Measurements from ENCODE around the gene HDAC5. TPM values are rescaled to one million over a fixed set of nuclear protein-coding genes. Genes with fewer than 3 reads are reported as not detected.

Gene HDAC5
- polyA plus RNA-seq, 1 of the 3 experiments (the other 2 are of a cell fraction), result 19.0 TPM

DNA sequence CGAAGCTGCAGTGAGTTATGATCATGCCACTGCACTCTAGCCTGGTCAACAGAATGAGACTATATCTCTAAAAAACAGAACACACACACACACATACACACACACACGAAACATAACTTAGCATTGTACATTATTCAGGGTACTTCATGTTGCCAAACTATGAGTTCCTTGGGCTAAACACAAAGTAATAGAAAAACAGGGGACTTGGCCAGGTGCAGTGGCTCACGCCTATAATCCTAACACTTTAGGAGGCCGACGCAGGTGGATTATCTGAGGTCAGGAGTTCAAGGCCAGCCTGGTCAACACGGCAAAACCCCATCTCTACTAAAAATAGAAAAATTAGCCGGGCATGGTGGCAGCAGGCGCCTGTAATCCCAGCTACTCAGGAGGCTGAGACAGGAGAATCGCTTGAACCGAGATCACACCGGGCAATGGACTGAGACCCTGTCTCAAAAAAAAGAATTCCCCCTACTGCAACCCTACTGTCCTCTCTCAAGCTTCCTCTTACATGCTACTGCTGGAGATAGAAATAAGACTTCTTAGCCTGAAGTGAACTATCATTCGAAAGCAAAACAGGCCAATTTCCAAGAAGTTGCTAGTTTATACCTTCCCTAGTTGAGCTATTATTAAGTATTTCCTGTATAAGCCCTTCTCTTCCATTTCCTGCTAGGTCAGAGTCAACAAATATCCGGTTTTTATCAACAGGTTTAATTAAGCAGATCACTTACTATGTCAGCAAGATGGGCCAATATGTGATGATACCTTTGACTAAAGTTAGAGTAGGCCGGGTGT is 64.1 kb downstream of the HDAC5 start:
- peaks cover 18% of the 10 kb centered on the region for H3F3A ChIP-seq (replicated peaks; ENCODE audit: insufficient read depth)
- peaks cover 29% of the 10 kb centered on the region for H4K20me1 ChIP-seq (ENCODE audit: insufficient read depth)
- no peak overlapping the region for H2AFZ ChIP-seq (ENCODE audit: low read depth)
- POLR2A ChIA-PET, result no interaction called here
- TF ChIP-seq NFIC (IDR thresholded peaks at IDR 0.05; ENCODE audit: borderline replicate concordance) (no peak), ELF1 (IDR thresholded peaks at IDR 0.05) (no peak), TAF1 (IDR thresholded peaks at IDR 0.05; ENCODE audit: borderline replicate concordance, low read depth, low read length) (no peak), JUND (IDR thresholded peaks at IDR 0.05) (no peak), RXRA (IDR thresholded peaks at IDR 0.05; ENCODE audit: borderline replicate concordance, low read depth) (no peak), RAD21 (IDR thresholded peaks at IDR 0.05; ENCODE audit: low read length) (no peak)
- no peak overlapping the region for H3K4me2 ChIP-seq
- H3K9ac ChIP-seq, result no peak overlapping the region
- H3K27ac ChIP-seq (ENCODE audit: low read depth in 2 of 2, low read length in 1 of 2), result no peak overlapping the region
- no peak for DNase-seq
- WGBS (ENCODE audit: low lambda C conversion rate), result 92% methylated on average over 14 of the region's 14 CpGs
- no peaks in the 10 kb centered on the region for H3K27me3 ChIP-seq (ENCODE audit: insufficient read depth)
- H3K79me2 ChIP-seq (ENCODE audit: insufficient read depth), result peaks cover 99% of the 10 kb centered on the region
- H3K9me2 ChIP-seq, result no peaks in the 10 kb centered on the region
- H3K4me1 ChIP-seq (ENCODE audit: control insufficient read depth in 1 of 2, insufficient read depth in 2 of 2, low read depth in 1 of 2, low read length in 1 of 2), result 0 out of 4 replicates have a peak, but pooled peaks cover 0 to 7% of the 10 kb centered on the region in 2 experiments
- CTCF ChIA-PET, result interaction anchor here (1.2 to 3.4 kb wide), 3 partner anchors 18 to 149 kb away, joined by 3 to 15 read pairs (median 7); no protein-coding TSS in a partner anchor
- no peaks in the 10 kb centered on the region for H3K9me3 ChIP-seq
- H3K36me3 ChIP-seq (replicated peaks in 1 of 2; ENCODE audit: control insufficient read depth in 1 of 2, insufficient read depth in 2 of 2, low read length in 1 of 2), result peaks cover 16 to 54% of the 10 kb centered on the region in 2 experiments
- H3K4me3 ChIP-seq (ENCODE audit: low read depth in 2 of 2, low read length in 1 of 2), result no peak overlapping the region

DNA sequence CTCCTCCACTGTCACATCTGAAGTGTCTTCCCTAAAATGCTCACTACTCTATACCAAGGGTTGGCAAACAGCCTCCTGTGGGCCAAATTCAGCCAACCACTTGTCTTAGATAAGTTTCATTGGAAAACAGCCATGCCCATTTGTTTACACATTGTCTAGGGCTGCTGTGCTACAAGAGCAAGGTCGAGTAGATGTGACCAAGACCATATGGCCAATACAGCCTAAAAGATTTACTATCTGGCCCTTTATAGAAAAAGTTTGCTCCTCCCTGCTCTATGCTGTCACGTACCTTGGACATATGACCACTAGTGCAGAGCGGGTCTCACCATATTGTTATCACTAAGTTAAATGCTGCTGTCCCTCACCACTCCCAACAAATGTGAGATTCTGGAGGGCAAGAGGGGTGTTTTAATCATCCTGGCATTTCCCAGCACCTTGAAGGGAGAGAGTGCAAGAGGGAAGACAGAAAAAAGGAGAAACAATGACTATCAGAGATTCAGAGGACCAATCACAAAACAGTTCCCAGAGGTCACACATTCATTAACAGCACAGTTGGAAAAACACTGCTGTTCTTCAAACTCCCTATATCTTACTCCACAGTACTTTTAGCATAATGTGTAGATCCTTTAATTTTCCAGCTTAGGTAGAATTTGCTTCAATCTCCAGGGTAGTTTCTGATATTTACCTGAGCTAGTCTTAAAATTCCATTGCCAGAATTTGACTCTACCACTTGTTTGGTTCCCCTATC is 70.1 kb downstream of the HDAC5 start:
- no peaks in the 10 kb centered on the region for H3K27me3 ChIP-seq (ENCODE audit: insufficient read depth)
- H3K79me2 ChIP-seq (ENCODE audit: insufficient read depth), result peaks cover 96% of the 10 kb centered on the region
- no peaks in the 10 kb centered on the region for H3K9me2 ChIP-seq
- POLR2A ChIA-PET, result interaction anchor here (0.9 to 1.0 kb wide), 2 partner anchors 13 to 14 kb away, joined by 3 read pairs; no protein-coding TSS in a partner anchor
- no peak overlapping the region for H3K9ac ChIP-seq
- H3K27ac ChIP-seq (ENCODE audit: low read depth in 2 of 2, low read length in 1 of 2), result no peak overlapping the region
- peaks cover 22 to 49% of the 10 kb centered on the region in 2 experiments for H3K36me3 ChIP-seq (replicated peaks in 1 of 2; ENCODE audit: control insufficient read depth in 1 of 2, insufficient read depth in 2 of 2, low read length in 1 of 2)
- no peaks in the 10 kb centered on the region for H3K4me1 ChIP-seq (ENCODE audit: control insufficient read depth in 1 of 2, insufficient read depth in 2 of 2, low read depth in 1 of 2, low read length in 1 of 2)
- no peak overlapping the region for H3K4me3 ChIP-seq (ENCODE audit: low read depth in 2 of 2, low read length in 1 of 2)
- no peak overlapping the region for H3K4me2 ChIP-seq
- no peak for DNase-seq
- no peak for TF ChIP-seq TCF12 (IDR thresholded peaks at IDR 0.05)
- TF ChIP-seq GATA2 (CRISPR knock-in tag; IDR thresholded peaks at IDR 0.05), result no peak
- TF ChIP-seq, protein P1, sequence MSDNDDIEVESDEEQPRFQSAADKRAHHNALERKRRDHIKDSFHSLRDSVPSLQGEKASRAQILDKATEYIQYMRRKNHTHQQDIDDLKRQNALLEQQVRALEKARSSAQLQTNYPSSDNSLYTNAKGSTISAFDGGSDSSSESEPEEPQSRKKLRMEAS (IDR thresholded peaks at IDR 0.05; ENCODE audit: low read depth), result no peak
- no peak for TF ChIP-seq NRF1 (IDR thresholded peaks at IDR 0.05; ENCODE audit: low read depth, low read length)
- no peak for TF ChIP-seq MEF2A (IDR thresholded peaks at IDR 0.05; ENCODE audit: borderline replicate concordance, low read depth)
- TF ChIP-seq, protein P2, sequence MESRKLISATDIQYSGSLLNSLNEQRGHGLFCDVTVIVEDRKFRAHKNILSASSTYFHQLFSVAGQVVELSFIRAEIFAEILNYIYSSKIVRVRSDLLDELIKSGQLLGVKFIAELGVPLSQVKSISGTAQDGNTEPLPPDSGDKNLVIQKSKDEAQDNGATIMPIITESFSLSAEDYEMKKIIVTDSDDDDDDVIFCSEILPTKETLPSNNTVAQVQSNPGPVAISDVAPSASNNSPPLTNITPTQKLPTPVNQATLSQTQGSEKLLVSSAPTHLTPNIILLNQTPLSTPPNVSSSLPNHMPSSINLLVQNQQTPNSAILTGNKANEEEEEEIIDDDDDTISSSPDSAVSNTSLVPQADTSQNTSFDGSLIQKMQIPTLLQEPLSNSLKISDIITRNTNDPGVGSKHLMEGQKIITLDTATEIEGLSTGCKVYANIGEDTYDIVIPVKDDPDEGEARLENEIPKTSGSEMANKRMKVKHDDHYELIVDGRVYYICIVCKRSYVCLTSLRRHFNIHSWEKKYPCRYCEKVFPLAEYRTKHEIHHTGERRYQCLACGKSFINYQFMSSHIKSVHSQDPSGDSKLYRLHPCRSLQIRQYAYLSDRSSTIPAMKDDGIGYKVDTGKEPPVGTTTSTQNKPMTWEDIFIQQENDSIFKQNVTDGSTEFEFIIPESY (IDR thresholded peaks at IDR 0.05; ENCODE audit: borderline replicate concordance, low read depth), result no peak
- TF ChIP-seq, protein P3, sequence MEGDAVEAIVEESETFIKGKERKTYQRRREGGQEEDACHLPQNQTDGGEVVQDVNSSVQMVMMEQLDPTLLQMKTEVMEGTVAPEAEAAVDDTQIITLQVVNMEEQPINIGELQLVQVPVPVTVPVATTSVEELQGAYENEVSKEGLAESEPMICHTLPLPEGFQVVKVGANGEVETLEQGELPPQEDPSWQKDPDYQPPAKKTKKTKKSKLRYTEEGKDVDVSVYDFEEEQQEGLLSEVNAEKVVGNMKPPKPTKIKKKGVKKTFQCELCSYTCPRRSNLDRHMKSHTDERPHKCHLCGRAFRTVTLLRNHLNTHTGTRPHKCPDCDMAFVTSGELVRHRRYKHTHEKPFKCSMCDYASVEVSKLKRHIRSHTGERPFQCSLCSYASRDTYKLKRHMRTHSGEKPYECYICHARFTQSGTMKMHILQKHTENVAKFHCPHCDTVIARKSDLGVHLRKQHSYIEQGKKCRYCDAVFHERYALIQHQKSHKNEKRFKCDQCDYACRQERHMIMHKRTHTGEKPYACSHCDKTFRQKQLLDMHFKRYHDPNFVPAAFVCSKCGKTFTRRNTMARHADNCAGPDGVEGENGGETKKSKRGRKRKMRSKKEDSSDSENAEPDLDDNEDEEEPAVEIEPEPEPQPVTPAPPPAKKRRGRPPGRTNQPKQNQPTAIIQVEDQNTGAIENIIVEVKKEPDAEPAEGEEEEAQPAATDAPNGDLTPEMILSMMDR (IDR thresholded peaks at IDR 0.05), result no peak
- no peak for TF ChIP-seq POLR2AphosphoS5 (IDR thresholded peaks at IDR 0.05; ENCODE audit: low read depth, low read length)
- TF ChIP-seq SMC3 (IDR thresholded peaks at IDR 0.05; ENCODE audit: low read depth, low read length), result no peak
- TF ChIP-seq NFIC (IDR thresholded peaks at IDR 0.05; ENCODE audit: borderline replicate concordance), result no peak
- TF ChIP-seq FOXJ3 (CRISPR knock-in tag; IDR thresholded peaks at IDR 0.05), result no peak
- no peak for TF ChIP-seq GABPA (IDR thresholded peaks at IDR 0.05; ENCODE audit: low read depth)
- no peak for TF ChIP-seq YY1 (IDR thresholded peaks at IDR 0.05; ENCODE audit: low read depth)
- no peak for TF ChIP-seq EZH2phosphoT487 (IDR thresholded peaks at IDR 0.05; ENCODE audit: borderline replicate concordance, low read depth)
- TF ChIP-seq CHD2 (IDR thresholded peaks at IDR 0.05; ENCODE audit: low read length, partially characterized antibody), result no peak
- TF ChIP-seq FOXM1 (IDR thresholded peaks at IDR 0.05; ENCODE audit: low read depth), result no peak
- no peak for TF ChIP-seq RXRA (IDR thresholded peaks at IDR 0.05; ENCODE audit: borderline replicate concordance, low read depth)
- no peak for TF ChIP-seq JUND (IDR thresholded peaks at IDR 0.05)
- TF ChIP-seq, protein P4, sequence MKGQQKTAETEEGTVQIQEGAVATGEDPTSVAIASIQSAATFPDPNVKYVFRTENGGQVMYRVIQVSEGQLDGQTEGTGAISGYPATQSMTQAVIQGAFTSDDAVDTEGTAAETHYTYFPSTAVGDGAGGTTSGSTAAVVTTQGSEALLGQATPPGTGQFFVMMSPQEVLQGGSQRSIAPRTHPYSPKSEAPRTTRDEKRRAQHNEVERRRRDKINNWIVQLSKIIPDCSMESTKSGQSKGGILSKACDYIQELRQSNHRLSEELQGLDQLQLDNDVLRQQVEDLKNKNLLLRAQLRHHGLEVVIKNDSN (IDR thresholded peaks at IDR 0.05; ENCODE audit: borderline replicate concordance, low read depth), result no peak
- TF ChIP-seq EP300 (IDR thresholded peaks at IDR 0.05; ENCODE audit: borderline replicate concordance in 1 of 2, low read depth in 1 of 2, low read length in 1 of 2), result no peak
- peaks cover 21% of the 10 kb centered on the region; the same call in 1 of the 2 replicates for H4K20me1 ChIP-seq (ENCODE audit: insufficient read depth)
- 68% methylated on average over 3 of the region's 3 CpGs for WGBS (ENCODE audit: low lambda C conversion rate)
- H3F3A ChIP-seq (replicated peaks; ENCODE audit: insufficient read depth), result peaks cover 2% of the 10 kb centered on the region
- H3K9me3 ChIP-seq, result no peaks in the 10 kb centered on the region
- CTCF ChIA-PET, result interaction anchor here (0.7 kb wide), 1 partner anchor 11 kb away, joined by 4 read pairs; no protein-coding TSS in a partner anchor
- H2AFZ ChIP-seq (ENCODE audit: low read depth), result no peak overlapping the region
